ENCODE results near the gene HK3. TPM values are rescaled to one million over a fixed set of nuclear protein-coding genes. Genes with fewer than 3 reads are reported as not detected.

HK3 gene
- total RNA-seq, 1 donor from 2014 or later = not detected

DNA sequence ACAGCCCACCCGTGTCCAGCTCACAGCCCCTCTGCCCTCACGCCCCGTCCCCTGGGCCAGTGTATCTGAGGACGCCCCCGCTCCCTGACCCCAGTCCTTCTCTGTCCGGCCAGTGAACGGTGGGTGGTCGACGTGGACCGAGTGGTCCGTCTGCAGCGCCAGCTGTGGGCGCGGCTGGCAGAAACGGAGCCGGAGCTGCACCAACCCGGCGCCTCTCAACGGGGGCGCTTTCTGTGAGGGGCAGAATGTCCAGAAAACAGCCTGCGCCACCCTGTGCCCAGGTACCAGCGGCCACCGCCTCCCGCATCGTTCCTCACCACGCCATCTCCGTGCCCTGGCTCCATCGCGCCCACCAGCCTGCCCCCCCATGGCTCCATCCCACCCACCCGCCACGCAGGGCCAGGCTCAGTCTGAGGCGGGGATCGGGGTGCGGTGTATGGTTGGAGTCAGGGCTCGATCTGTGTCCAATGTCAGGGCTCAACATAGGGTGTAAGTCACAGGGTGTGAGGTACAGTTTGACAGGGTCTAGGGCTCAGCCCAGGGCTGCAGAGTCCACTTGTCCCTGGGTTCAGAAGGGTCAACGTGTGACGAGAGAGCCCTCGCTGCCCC, 29.5 kb downstream of the HK3 start:
- no peak for DNase-seq

DNA sequence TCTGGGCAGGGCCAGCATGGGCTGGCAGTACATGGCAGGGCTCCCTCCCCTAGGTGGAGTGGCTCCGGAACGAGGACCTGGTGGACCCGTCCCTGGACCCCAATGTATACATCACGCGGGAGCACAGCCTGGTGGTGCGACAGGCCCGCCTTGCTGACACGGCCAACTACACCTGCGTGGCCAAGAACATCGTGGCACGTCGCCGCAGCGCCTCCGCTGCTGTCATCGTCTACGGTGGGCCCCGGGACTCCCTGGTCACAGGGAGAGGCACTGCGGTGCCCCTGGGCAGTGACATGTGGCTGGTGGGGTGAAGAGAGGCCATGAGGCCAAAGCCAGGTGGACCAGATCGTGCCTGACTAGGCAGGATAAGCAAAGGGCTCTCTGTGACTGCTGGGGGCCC, 30.4 kb downstream of the HK3 start:
- no peak for DNase-seq

DNA sequence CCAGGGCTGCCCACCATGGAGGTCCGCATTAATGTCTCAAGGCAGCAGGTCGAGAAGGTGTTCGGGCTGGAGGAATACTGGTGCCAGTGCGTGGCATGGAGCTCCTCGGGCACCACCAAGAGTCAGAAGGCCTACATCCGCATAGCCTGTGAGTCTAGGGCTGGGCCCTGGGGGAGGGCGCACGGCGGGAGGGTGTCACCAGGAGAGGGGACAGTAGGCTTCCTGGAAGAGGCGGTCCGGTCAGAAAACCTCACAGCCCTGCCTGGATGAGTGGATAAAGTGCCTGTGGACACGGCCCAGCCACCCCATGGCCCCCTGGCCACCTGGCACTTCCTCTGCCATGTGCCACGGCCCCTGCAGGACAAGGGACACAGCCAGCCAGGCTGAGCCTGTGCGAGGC, 31.0 kb downstream of the HK3 start:
- no peak for DNase-seq

DNA sequence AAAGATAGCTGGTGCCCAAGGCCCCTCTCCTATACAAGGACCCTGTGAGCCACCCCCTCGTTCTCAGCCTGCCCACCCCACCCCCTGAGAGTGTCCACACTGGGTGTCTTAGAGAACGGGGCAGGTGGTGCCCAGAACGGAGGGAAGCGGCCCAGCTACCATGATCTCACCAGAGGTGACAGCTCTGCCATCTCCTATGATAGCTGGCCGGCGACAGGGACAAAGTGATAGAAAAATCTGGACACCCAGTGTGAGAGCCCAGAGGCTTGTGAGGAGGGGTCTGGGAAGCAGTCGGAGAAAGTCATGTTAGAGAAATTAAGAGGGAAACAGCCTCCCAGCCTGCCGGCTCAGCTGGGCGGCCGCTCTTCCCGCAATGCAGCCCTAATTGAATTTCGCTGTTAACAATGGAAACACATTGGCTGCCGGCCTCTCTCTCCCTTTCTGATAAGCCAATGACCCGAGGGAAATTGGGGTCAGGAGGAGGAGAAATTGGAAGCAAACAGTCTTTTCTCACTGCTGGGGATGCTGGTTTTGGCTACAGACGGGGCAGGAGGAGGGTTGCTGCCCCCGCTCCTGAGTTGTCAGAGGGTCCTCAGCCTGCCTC, 32.3 kb downstream of the HK3 start:
- DNase-seq = peak; percentile 7

DNA sequence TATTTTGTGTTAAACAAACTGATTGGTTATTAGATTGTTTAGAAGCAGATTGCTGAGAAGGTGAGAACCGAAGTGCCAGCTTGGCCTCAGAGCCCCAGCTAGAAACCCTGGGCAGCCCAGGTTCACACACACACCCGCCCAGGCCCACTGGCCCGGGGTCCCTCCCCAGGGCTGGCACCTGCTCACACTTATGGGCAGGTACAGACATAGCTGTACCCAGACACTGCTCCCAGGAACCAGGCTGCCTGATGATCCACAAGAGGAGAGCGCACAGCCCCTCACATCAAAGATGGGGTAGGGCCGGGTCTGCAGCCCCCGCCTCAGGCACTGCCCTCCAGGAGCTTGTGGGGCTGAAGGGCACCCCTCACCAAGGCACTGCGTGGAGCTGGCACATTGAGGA, 33.2 kb downstream of the HK3 start:
- no peak for DNase-seq

DNA sequence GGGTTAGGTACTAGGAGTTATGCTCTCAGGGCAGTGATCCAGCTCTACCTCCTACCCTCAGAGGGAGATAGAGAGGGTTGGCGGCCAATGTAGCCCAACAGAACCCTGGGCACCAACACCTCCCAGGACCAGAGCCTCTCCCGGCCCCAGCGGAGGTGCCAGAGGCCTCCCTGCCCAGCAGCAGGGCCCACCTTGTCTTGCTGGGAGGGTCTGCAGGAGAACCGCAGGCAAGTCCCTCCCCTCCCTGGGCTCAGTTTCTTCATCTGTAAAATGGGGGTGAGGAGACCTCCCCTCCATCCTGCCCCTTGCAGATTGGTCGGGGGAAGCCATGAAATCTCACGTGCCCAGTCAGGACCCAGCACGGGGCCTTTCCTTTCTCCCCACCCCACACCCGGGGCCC, 34.4 kb downstream of the HK3 start:
- no peak for DNase-seq

DNA sequence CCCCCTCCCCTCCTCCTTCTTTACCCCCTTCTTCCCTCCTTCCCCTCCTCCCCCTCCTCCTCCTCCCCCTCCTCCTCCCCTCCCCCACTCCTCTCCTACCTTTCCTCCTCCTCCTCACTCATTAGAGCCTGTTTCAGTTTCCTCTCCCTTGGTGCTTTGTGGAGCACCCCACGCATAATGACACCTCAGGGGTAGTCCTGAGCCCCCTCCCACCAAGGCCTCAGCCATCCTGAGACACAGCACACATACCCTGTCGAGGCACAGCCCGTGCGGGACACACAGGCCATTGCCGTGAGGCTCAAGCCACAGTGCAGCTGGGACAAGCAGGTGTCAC, 35.4 kb downstream of the HK3 start:
- no peak for DNase-seq

DNA sequence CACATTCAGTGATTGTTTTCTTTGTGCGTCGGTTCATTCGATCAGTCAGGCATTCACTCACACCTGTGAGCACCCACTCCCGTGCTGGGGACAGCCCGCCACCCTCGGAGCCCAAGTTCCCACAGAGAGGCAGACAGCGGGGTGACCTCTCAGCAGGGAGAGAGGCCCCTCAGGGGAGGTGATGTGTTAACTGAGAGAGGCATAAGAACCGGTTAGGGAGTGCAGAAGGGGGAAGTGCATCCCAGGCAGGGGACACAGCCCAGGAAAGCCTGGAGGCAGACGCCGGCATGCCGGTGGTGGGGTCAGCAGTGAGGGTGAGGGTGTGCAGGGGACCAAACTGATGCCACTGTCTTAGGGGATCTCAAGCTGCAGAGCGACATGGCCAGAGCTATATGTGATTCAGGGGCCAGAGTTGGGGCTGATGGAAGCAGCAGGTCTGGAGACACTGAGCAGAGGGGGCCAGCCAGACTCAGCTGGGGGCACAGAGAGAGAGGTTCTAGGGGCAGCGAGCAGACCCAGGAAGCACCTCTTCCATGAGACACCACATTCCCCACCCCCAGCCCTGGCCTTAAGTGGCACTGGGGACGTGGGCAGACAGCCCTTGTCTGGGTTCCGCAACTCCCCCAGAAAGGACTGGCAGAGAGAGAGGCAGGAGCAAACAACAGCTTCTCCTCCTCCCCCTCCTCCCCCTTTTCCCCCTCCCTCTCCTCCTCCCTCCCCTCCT, 35.9 kb downstream of the HK3 start:
- DNase-seq = no peak

DNA sequence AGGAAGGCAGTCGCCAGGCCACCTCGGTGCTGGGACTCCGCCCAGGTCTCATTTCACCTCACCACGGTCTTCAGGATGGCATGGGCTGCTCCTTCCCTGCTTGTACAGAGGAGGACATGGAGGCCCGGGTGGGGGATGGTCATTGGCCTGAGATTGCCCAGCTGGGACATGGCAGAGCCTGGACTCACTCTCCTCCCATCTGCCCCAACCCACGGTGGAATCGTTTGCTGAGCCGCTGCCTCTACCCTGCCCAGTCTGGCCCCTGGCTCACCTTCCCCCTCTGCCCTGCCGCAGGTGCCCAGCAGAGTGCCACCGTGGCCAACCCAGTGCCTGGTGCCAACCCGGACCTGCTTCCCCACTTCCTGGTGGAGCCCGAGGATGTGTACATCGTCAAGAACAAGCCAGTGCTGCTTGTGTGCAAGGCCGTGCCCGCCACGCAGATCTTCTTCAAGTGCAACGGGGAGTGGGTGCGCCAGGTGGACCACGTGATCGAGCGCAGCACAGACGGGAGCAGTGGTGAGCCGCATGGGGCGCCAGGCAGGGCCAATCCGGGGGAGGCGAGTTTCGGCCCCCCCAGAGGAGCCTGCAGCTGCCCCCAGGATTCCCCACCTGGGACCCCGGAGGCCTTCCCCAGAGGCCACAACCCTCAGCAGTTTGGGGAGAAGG, 36.7 kb downstream of the HK3 start:
- no peak for DNase-seq

DNA sequence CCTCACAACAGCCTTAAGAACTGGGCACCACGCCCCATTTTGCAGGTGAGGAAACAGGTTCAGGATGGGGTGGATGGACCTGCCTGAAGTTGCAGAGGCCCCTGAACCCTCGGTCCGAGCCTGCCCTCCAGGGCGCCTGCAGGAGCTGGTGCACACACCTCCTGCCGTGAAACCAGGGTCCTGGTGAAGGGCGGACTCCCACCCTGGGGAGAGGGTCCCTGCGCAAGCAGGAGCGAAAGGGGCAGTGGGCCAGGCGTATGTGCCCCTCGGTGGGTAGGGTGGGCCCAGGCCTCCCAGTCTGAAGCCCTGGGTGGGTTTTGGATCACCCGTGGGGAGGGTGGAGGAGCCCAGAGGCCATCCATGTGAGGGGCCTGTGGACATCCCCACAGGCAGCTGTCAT, 37.9 kb downstream of the HK3 start:
- DNase-seq = no peak

DNA sequence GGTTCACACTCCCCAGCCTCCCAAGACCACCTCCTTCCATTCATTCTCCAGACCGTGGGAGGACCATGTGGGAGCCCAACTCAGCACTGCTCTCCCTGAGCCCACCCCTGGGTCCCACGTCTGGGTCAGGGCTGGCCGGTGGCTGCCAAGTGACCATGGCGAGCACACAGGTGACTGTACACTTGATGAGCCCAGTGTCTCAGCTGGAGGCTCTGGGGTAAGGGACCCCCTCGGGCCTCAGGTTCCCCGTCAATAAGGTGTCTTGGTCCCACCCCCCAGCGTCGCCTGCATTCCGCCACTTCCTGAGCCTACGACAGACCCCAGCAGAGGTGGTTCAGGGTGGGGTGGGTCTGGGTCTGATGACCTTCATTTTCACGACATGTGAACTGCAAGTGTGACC, 38.8 kb downstream of the HK3 start:
- no peak for DNase-seq

DNA sequence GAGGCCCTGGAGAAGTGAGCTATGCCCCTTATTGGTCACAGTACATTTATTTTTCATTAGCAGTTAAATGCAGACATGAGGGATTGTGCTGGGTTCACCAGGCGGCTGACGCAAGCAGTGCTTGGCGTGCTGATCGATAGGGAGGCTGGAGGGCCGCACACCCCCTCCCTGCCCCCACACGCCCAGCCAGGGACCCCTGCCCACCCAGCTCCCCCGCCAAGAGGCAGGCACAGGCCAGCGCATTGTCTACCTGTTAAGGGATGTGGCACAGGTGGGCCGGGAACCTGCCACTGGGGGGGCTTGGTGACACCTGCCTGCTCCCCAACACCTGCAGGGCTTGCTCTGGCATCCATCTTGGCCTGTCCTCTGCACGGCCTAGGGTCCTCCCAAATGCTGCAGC, 39.2 kb downstream of the HK3 start:
- no peak for DNase-seq

DNA sequence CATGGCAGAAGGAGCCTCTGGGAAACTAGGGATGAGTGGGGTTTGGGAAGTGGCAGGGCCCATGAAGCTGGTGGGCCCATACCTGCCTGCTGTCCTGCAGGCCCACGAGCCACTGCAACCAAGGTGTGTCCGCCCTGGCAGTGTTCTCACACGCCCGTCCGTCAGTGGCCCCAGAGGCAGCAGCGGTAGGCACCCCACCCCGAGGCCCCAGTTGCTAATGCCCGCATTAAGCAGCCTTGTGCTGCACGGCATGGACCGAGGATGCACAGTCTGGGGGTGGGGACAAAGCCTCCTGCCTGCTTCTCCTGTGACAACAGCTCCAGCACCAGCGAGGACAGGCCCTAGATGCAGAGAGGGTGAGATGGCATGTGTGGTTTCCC, 41.3 kb downstream of the HK3 start:
- no peak for DNase-seq

DNA sequence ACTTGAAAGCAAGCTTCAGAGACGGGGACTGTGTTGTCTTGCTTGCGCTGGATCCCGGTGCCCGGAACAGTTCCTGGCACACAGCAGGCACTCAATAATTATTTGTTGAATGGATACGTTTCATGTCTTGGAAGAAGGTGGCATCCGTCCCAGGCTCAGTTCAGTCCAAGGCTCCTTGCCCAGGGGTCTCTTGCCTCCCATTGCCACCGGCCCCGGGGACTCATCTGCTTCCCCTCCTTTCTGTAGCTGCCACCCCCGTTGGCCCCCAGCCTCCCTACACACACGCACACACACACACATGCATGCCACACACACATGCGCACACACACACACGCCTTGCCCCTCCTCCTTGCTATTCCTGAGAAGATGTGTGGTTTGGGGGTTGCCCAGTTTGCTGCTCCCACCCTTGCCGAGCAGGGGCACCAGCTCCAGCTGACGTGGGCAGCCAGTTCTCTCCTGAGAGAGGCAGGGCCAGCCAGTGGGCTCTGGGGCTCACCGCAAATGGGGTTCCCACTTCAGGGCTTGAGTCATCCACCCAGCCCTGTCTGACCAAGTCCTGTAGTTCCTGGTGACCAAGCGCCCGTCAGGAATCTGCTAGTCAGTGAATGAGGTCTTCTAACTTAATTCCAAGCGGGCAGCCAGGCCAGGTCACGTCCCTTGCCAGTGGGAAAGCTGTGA, 41.8 kb downstream of the HK3 start:
- DNase-seq = no peak

DNA sequence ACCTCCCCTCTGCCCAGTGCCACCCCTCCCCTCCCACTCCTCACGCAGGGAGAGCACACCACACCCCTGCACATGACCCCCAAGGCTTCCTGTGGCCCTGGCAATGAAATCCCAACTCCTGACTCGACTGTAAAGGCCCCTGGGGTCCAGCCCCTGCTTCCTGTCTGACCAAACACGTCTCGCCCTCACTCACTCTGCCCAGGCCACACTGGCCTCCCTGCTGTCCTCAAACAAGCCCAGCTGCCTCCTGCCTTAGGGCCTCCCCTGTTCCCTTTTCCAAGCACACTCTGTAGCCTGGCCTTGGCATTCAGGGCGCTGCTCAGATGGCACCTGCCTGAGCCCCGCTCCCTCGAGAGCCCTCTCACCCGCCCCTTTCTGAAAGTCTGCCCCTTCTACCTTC, 42.4 kb downstream of the HK3 start:
- DNase-seq = no peak

DNA sequence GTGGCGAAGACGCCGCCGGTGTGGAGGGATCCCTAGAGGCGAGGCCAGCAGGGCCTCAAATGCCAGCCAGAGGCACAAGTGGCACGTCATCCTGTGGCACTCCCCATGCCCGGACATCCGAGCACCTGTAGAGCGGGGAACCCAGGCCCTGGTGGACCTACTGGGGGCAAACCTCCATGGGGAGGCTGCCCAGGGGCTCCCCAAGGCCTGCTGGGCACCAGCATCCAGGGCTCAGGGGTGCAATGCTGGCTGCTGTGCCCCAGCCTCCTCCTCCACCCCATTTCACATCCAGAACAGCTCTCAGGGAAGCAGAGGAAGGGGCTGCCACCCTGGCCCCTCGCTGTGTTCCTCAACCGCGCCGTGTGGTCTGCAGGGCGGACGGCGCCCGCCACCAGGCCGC, 43.5 kb downstream of the HK3 start:
- DNase-seq = no peak

DNA sequence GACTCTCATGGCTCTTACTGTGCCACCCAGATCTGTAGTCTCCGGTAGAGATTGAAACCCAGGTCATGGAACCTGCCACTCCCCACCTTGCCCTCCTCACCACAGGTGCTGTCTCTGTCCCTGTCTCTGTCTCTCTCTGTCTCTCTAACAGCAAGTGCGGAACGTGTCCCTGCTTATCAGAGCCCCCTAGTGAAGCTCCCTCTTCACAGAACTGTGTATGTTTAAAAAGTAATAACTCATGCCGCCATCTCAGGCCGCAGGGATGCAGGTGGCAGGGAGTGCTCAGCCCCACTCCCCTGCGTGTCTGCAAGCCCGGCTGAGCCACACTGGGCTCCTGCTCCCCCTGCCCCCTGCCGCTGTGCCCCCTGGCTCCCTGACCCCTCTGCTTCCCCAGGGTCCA, 45.0 kb downstream of the HK3 start:
- no peak for DNase-seq

DNA sequence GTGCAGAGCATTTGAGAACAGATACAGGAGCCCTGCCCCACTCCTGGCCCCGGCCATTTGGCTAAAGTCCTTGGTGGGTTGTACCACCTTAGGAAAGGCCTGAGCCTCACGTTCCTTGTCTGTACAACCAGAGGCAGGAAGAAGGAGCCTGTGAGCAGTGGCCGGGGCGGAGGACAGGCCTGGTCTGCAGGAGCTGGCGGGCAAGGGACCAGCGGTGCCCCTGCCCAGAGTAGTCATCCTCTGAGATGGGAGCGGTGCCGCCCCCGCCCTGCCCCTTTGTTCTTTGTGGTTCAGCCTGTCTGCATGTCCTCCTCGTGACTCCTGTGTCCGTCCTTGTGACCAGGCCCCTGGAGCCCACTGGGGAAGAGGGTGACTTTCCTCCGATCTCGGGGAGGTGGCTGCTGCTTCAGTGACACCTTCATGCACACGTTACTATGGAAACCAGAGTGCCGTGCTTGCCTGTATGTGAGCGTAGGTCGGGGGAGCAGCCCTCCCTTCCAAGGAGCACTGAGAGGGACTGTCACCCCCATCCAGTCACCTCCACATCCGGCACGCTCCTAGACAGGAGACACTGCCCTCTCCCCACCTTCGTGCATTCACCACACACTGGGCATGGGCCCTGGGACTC, 45.9 kb downstream of the HK3 start:
- no peak for DNase-seq

DNA sequence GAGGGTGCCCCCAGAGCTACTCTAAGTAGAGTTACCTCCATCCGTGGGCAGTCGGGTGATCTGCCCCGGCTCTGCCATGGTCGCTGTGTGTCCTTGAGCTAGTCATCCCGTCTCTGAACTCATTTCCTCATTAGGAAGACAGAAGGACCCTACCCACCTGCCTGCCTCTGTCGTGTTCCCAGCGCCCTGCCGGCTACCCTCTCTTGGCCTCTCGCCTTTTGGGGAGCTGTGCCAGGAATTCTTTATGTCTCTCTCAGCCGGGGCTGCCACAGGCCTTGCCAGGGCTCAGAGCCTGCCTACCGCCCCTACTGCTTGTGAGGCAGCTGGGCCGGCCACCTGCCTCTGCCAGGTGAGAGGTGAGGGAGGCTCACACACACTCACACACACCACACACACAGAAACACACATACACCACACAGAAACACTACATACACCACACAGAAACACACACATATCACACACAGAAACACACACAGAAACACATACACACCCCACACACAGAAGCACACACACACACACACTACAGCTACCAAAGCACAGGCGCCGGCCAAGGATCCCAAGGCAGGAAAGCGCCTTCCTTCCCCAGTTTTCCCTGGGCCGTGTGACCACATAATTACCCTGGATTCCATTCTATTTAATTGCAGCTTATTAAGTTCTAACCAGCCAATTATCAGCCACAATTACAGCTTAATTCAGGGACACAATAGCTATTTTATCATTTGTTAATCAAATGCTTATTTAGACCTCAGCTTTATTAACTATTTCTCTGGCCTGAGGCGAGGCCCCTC, 47.1 kb downstream of the HK3 start:
- DNase-seq = no peak

DNA sequence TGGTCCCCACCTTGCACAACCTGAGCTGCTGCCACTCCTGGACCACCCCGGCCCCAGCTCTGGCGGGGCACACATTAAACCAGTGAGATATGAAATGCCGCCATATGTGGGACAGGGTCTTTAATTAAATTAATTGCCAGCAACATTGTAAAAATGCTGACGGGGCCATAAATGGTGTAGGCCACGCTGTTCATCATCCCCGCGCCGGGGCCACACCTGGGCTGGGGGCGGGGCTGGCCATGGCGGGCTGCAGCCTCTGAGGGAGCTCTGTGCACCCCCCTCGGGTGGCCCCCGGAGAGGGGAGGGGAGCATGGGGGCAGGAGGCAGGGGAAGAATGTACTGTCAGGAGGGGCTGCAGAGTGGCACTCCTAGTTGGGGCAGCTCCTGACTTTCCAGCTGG, 47.8 kb downstream of the HK3 start:
- no peak for DNase-seq

DNA sequence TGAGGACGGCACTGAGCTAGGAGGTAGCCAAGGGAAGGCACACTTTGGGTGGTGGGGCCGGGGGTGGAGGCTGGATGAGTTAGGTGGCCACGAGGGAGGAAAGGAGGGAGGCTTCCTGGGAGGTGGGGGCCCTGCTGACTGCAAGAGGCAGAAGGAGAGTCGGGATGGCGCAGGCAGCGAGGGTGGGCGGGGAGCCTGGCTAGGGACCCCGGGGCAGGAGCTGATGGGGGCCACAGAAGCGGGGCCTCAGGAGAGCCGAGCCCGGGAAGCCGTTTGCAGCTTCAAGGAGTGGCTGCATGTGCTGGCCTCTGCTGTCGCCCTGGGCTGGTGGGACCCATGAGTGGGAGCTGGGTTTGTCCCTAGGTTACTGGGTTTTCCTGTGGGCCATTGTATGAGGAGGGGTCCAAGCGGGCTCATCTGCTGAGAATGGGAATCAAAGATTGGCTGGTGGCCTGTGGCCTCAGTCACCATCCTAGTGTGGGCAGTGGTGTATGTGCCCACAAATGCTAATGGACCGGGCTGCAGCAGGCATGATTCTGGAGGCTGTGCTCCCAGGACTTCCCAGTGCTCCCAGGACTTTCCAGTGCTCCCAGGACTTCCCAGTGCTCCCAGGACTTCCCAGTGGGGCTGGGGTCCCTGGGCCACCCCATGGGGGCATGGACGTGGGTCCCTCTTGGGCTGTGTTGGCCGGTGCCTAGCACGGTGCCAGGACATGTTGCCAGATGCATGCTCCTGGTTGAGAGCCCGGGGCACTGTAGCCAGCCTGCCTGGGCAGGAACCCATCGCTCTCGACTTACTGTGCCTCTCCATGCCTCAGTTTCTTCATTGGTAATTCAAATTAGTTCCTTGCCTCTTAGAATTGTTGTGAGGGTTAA, 48.5 kb downstream of the HK3 start:
- no peak for DNase-seq
